Left lobe of liver (tissue), 2 donors: ENCODE results near the gene CTF1. TPM values are rescaled to one million over a fixed set of nuclear protein-coding genes. Genes with fewer than 3 reads are reported as not detected.
"Not testable (repeated sequence)": the region's sequence is repeated elsewhere in the genome, so short reads cannot be mapped to it uniquely, and the experiment has no call there.

Experiments
- ATAC-seq: fragments of 200-7000 bp; cut with Tn5 transposase; one replicate; pipeline ENCODE4 v1.9.1; 2020; ENCODE audit warnings: mild to moderate bottlenecking, moderate library complexity
- DNase-seq: peaks from one replicate; pipeline ENCODE4 v3.0.0-alpha.2; 2020; ENCODE audit warnings: low spot score
- total RNA-seq: library from RNA; stranded (reverse); gene quantifications from one replicate; pipeline ENCODE4 v1.2.1, GENCODE V29; 2021
- donor health status: DM: no; HTN: no; CAD: no; lungs with moderate emphysema.
- donor health status: DM: no; HTN: yes; CAD: no.

The CTF1 gene
- total RNA-seq, 1 donor from 2014 or later, result 0.58 TPM

DNA sequence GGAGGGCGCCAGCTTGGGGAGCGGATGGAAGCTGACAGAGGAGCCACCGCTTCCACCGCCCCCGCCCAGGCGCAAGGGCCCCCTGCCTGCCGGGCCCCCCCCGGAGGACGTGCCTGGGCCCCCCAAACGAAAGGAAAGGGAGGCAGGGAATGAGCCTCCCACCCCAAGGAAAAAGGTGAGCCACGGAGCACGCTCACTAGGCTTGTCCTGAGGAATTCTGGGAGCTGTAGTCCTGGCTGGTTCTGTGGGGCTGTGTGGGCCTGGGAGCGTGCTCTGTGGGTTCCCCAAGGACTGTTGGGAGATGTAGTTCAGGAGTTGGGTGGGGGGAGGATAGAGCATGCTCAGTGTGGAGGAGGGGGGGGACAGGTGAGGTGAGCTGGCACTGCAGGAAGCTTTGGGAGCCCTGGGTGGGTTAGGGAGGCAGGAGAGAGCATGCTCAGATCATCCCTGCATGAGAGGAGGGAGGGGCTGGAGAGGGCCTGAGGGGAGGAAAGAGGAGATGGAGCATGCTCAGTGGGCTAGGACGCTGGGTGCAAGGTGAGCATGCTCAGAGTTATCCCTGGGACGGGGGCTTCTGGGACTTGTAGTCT is 31.5 kb downstream of the CTF1 start:
- DNase-seq (peak; percentile 54), ATAC-seq (peak; percentile 14)

DNA sequence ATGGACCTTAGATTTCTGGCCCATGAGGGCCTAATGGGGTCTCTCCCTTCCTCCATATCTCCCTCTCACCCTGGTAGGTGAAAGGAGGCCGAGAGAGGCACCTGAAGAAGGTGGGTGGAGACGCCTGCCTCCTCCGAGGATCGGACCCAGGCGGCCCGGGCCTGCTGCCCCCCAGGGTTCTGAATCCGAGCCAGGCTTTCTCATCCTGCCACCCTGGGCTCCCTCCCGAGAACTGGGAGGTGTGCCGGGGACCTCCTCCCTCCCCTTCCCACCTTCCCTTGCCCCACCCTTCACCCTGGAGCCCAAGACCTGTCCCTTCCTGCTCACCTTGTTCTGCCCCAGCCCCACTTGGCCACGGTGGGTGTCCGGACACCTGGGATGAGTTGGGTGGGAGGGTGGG is 32.0 kb downstream of the CTF1 start:
- ATAC-seq, result no peak
- no peak for DNase-seq

DNA sequence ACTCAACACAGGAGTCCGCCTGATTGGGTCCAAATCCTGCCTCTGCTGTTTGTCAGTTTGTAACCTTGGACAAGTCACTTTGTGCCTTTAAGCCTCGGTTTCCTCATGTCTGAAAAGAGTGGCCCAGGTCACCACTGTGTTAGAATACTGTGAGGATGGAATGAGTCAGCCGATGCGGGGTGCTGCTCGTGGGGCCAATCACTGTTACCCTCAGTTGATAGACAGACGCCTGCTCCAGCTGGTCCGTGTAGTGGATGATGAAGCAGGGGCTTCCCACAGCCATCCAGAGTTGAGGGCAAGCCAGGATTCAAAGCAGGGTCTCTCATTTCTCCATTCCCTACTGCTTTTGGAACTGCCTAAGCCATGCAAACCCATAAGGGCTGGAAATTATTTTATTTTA is 32.8 kb downstream of the CTF1 start:
- DNase-seq (no peak), ATAC-seq (no peak)

DNA sequence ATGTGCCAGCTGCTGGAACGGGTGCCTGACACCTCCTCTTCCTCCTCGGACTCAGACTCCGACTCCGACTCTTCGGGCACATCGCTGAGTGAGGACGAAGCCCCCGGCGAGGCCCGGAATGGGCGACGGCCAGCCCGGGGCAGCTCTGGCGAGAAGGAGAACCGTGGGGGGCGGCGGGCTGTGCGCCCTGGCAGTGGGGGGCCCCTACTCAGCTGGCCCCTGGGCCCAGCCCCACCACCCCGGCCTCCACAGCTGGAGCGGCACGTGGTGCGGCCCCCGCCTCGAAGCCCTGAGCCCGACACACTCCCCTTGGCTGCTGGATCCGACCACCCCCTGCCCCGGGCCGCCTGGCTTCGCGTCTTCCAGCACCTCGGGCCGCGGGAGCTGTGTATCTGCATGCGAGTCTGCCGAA is 33.8 kb downstream of the CTF1 start:
- ATAC-seq, result no peak
- DNase-seq, result no peak

DNA sequence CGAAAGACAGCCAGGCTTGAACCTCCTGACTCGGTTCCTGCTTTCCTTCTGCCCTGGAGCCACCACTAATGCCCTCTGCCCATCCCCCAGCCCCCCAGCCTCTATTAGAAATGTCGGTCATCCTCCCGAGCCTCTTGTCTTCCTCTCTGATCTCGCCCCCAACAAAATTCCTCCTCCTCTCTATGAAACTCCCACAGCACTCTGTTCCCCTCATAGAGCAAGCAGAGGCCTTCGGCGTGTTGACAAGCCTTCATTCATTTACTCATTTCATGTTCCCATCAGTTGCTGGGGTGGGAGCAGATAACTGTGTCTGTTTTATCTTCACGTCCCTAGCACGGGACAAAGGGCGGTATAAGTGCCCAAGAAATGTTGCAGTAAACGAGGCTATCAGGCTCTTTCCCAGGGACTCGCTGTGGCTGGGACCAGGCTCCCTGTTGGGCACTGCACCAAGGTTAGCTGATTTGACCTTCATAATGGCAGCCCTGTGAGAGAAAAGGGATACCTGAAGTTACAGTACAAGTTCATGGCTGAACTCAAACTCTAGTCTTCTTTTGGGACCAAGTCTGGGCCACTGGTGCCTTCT is 34.7 kb downstream of the CTF1 start:
- DNase-seq (no peak), ATAC-seq (no peak)

DNA sequence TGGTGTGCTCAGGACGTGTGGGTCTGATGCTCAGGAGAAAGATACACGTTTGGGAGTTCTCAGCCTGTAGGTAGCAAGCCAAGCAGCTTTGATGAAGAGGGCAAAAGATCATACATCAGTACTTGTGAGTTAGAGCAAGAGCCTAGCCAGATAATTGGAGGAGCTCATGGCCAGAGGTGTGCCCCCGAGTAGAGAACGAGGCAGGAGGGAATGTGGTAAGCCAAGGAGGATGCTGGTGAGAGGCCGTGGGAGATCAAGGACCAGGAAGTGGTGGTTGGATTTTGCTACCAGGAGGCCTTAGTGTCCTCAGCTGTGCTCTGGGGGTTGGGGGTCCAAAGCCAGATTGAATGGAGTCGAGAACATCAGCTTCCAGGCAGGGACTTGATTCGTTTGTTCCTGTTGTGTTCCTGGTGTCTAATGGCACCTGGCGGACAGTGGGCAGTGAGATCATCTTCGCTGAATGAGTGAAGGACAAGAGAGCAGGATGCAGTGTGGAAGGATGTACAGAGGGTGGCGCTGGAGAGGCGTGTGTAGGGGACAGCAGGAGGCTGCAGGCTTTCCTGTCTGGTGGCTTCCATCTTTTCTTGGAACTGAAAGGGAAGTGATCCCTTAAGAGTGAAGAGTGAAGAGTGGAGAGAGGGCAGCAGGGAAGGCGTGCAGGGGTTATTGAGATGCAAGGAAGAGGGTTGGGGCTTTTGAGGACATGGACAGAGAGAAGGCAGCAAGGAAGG is 38.6 kb downstream of the CTF1 start:
- peak; percentile 65 for ATAC-seq
- DNase-seq, result no peak

DNA sequence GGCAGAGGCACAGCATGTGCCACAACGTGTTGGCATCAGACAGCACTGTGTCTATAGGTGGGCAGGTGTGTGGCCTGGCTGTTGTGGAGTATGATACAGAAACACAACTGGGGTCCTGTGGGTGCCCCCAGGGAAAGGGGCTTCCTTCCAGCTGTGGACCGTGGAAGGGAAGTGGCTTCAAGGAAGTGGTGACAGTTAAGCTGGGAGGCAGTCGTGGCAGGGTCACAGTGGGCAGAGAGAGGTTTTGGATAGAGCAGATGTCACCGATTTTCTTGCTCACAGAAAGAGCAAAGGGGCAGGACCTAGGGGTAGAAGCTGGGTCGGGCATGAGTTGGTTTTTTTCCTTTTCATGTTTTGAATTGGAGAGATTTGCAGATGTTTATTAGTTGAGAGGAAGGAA is 41.3 kb downstream of the CTF1 start:
- no peak for ATAC-seq
- DNase-seq, result no peak

DNA sequence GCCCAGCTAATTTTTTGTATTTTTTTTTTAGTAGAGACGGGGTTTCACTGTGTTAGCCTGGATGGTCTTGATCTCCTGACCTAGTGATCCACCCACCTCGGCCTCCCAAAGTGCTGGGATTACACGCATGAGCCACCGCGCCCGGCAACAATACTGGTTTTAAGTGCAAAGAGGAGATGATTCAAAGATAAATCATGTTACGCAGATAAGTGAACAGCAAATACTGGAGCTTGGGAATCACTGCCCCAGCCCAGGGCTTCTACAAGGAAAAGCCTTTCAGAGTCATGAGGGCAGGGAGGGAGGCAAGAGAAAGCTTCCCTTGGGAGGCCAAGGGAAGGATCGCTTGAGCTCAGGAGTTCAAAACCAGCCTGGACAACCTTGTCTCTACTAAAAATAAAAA is 43.2 kb downstream of the CTF1 start:
- ATAC-seq, DNase-seq: not testable (repeated sequence)

DNA sequence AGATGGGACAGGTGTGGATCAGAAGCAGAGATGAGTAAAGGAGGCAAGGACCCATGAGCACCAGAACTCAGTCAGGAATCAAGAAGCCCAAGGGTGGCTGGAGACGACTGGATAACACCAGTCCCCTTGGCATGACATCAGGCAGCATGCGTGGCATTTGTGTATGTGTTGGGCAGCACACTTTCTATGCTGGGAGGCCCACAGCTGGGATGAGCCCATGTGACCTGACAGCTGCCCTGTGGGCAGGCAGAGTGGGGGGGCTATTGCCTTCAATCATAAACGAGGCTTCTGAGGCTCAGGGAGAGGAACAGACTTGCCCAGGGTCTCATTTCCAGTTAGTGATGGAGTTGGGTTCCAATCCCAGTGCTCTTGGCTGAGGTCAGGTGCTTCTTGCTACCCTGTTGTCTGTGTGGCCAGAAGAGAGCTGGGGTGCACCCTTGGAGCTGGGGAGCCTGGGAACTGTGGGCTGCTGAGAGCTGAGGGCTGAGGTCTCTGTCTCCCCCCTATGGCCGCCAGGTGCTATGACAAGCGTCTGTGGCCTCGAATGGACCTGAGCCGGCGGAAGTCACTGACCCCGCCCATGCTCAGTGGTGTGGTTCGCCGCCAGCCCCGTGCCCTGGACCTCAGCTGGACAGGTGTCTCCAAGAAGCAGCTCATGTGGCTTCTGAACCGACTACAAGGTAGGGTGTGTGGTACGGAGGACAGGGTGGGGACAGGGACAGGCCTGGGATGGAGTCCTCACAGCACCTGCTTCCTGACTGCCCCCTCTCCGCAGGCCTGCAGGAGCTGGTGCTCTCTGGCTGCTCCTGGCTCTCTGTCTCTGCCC is 45.4 kb downstream of the CTF1 start:
- DNase-seq, result peak; percentile 83
- ATAC-seq, result peak; percentile 96

DNA sequence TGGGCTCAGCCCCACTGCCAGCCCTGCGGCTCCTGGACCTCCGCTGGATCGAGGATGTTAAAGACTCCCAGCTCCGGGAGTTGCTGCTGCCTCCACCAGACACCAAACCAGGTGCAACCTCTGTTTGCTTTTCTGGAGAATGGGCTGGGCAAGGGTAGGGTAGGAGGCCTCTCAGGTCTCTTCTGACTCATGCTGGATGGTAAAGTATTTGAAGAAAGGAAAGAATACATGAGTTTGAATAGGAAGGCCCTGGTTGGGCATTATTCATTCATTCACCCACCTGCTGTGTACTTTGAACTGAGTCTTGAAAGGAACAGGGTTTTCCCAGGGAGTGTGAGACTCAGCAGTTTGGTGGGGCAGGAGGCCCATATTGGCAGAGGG is 46.0 kb downstream of the CTF1 start:
- ATAC-seq, result no peak
- DNase-seq, result no peak

DNA sequence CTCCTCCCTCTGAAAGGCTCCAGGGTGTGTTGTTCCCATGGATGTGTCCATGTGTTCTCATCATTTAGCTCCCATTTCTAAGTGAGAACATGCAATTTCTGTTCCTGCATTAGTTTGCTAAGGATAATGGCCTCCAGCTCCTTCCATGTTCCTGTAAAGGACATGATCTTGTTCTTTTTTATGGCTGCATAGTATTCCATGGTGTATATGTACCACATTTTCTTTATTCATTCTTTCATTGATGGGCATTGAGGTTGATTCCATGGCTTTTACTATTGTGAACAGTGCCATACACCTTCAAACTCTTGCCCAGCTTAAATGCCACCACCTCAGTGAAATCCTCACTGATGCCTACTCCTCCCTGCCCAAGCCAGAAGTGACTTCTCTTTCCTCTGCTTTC is 47.9 kb downstream of the CTF1 start:
- no peak for ATAC-seq
- DNase-seq, result no peak

DNA sequence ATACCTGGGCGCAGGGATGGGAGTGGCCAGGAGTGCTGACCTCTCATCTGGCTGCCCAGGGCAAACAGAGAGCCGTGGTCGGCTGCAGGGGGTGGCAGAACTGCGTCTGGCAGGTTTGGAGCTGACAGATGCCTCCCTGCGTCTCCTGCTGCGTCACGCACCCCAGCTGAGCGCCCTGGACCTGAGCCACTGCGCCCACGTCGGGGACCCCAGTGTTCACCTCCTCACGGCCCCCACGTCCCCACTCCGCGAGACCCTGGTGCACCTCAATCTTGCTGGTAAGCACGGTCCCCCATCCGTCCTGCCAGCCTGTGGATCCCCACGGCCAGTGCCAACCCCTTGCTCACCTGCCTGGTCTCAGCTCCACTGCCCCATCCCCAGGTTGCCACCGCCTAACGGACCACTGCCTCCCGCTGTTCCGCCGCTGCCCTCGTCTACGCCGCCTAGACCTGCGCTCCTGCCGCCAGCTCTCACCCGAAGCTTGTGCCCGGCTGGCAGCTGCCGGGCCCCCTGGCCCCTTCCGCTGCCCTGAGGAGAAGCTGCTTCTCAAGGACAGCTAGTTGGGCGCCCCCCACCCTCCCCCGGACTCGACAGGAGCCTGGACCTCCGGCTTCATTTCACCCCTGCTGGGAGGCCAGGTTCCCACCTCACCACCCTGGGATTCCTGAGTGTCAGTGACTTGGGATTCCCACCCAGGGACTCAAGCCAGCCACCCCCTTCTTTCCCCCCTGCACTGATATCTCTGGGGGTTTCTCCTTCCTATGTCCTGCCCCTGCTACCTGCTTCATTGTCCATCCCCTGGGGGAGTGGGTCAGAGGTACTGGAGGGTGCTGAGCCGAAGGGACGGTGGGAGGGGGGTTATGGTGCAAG is 50.5 kb downstream of the CTF1 start:
- peak; percentile 56 for DNase-seq
- ATAC-seq, result no peak

DNA sequence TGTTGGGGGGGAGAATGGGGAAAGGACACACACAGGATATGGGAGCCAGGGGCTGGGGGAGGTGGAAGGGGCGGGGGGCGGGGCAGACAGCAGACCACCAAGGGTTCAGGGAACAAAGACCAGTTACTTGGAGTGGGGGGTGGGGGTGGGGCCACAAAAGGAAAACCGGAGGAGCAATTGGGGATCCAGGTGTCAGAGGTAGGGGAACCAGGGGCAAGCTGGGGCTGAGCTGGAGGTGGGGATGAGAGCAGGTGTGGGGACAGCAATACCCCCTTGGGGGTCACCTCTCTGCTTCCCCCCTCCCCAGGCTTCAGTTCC is 51.1 kb downstream of the CTF1 start:
- ATAC-seq, result no peak
- no peak for DNase-seq

DNA sequence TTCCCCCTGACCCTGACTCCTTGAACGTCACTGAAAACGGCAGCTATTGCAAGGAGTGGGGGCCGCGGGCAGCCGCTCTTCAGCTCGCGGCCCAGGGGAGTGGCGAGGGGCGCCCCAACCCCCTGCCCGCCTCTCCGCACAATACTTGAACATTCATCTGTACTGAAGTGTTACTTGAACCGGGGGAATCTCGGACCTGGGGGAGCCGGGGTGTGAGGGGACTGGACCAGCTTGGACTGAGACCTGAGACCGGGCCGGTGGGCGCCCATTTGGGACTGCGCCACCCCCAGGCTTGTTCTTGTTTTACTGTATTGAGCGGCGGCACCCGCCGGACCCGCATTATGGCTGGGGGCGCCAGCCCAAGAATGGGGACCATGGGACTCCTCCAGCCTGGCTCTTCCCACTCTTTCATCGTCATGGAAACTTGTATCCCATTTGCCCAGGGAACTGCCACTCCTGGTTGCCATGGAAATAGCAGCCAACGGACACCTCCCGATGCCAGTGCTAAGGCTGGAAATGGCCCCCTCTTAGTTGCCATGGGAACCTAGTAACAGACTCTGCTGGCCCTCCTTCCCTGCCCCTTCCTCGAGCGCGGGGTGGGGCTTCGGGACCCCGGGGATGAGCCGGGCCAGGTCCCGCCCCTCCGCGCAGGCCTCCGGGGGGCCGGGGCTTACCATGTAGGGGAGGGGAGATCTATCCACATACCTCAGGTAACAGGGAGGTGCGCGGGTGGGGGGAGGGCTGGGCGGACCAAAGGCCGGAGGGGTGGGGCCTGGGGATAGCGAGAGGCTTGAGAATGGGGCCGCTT is 51.6 kb downstream of the CTF1 start:
- peak; percentile 92 for DNase-seq
- ATAC-seq, result peak; percentile 50

DNA sequence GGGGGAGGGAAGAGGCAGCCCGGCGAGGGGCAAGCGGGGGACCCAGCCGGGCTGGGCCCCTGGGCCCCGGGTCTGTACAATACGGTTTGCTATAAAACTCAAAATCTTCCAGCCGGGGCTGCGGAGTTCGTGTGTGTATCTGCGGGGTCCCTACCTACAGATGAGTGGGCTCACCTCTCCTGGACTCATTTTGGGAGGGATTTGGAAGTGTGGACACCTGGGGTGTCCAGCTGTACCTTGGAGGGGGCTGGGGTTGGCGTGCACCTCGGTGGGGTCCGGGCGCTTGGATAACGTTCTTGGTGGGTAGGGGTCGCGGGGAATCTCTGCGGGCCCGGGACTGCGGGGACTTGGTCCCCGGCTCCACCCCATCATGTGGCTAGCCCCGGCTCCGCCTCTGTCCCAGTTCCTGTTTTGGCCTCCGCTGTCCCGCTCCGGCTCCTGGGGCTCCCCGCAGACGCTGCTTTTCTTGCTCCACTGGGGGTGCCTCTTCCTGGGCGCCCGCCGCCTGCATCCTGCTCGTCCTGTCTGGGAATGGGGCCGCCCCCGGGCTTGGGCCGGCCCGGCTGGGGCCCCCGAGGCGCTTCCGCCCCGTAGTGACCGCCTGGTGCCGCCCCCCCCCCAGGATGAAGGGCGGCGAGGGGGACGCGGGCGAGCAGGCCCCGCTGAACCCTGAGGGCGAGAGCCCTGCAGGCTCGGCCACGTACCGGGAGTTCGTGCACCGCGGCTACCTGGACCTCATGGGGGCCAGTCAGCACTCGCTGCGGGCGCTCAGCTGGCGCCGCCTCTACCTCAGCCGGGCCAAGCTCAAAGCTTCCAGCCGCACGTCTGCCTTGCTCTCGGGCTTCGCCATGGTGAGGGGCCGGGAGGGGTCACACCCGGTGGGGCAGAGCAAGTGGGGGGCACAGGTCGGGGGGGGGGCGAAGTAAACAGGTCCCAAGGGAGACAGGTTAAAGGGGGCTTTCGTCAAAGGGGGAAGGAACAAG is 52.5 kb downstream of the CTF1 start, which contains the start of gene ORAI3:
ORAI3 (plus strand) TSS at position 402 of the 983 bp plus-strand sequence; CDS start at position 624, 222 bp downstream.
- peak; percentile 85 for DNase-seq
- ATAC-seq, result peak; percentile 64

DNA sequence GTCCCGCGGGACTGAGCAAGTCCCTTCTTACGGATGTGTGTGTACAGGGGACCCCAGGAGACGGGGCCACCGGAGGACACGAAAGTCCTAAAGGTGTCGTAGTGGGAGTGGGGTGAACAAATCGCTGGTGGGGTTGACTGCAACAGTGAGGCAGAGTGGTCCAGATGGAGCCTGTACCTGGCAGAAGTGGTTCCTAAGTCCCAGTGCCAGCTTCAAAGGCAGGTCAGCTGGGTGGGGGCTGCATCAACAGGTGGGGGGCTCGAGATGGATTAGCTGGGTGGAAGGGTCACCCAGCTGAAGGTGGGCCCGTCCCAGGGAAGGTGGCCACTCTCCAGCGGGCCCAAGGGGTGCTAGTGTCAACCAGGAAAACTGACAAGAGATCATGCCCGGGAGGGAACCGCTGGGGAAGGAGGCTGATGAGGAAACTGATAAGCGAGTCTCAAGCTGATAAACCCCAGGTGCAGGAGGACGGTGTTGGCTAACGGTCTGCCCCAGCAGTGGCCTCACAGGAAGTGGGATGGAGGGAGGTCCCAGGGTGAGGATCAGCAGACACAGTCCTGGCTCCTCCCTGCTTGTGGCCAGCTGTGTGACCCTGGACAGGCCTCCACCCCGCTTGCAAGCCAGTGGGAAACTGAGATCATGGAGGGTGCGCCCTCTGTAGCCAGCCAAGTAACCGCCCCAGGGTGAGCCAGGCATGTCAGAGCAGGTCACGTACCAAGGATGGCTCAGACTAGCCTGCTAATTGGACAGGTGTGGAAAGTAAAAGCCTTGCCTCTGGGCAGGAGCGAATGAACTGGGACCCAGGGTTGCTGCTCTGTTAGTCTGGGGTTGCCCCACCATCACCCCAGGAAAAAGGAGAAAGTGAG is 53.5 kb downstream of the CTF1 start:
- peak; percentile 98 for DNase-seq
- ATAC-seq, result peak; percentile 70

DNA sequence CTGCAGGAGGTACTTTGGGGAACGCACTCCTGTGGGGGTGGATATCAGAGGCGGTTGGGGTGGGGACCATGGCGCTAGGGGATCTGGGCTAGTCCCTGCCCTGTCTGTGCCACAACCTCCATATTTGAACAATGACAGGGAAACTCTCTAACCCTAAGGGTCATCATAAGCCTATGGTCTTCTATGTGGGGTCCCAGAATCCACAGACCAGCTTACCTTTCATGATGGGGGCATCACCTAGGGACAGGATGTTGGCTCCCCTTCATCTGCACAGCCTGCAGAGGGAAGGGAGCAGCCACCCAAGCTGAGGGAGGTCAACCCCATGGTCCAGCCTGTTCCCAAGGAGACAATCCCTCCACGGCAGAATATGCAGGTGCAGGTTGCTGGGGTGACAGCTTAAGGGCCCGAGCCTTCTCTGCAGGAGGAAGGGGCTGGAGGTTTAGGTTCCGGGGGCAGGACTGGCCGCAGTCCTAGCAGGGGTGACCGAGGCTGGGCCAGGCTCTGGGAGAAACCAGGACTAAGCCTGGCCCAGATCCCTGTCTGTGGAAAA is 54.2 kb downstream of the CTF1 start:
- no peak for ATAC-seq
- DNase-seq, result peak; percentile 54
